Measurements from ENCODE around the gene IKZF3. TPM values are rescaled to one million over a fixed set of nuclear protein-coding genes. Genes with fewer than 3 reads are reported as not detected.

Gene IKZF3
- total RNA-seq, 2 donors from 2014 or later = 0.11 to 0.18 TPM

GRCh38 chr17:39809221-39809620 lies 54.9 kb downstream of the IKZF3 start:
- WGBS, 2 experiments (ENCODE audit: insufficient coverage in 1 of 2, insufficient read length in 1 of 2) = 88 to 100% methylated on average over 1 to 2 of the region's 2 CpGs
- H3K27me3 Mint-ChIP-seq (ENCODE audit: insufficient read depth) = no peaks in the 10 kb centered on the region
- Histone ChIP-seq H3K27me3 (ENCODE audit: control insufficient read depth, insufficient read depth, low read length, poor library complexity, severe bottlenecking) (no peaks in the 10 kb centered on the region), H3K27ac (ENCODE audit: low read depth, low read length) (no peak overlapping the region), H3K36me3 (ENCODE audit: control insufficient read depth, insufficient read depth, low read length) (no peaks in the 10 kb centered on the region), H3K9ac (ENCODE audit: extremely low read depth, low read length, poor library complexity, severe bottlenecking) (no peak overlapping the region), H3K4me3 (ENCODE audit: low read length) (no peak overlapping the region), H3K9me3 (ENCODE audit: control insufficient read depth, low read length) (no peaks in the 10 kb centered on the region), H3K4me1 (ENCODE audit: control insufficient read depth, insufficient read depth, low read length) (no peaks in the 10 kb centered on the region)
- no peak for TF ChIP-seq CTCF (conservative IDR thresholded peaks at IDR 0.05)
- H3K27ac Mint-ChIP-seq = no peak overlapping the region
- H3K9me3 Mint-ChIP-seq = no peaks in the 10 kb centered on the region
- DNase-seq = no peak
- no peak overlapping the region for H3K4me3 Mint-ChIP-seq
- H3K4me1 Mint-ChIP-seq = peaks cover 4% of the 10 kb centered on the region
- no peaks in the 10 kb centered on the region for H3K36me3 Mint-ChIP-seq (ENCODE audit: low read depth)

- no peaks in the 10 kb centered on the region for H3K27me3 ChIP-seq (ENCODE audit: control insufficient read depth, insufficient read depth, low read length, poor library complexity, severe bottlenecking)
- Mint-ChIP-seq H3K27ac (no peak overlapping the region), H3K36me3 (ENCODE audit: low read depth) (no peaks in the 10 kb centered on the region), H3K27me3 (ENCODE audit: insufficient read depth) (no peaks in the 10 kb centered on the region), H3K4me3 (no peak overlapping the region), H3K4me1 (peaks cover 4% of the 10 kb centered on the region), H3K9me3 (no peaks in the 10 kb centered on the region)
- no peak for DNase-seq
- TF ChIP-seq CTCF (conservative IDR thresholded peaks at IDR 0.05) = no peak
- H3K36me3 ChIP-seq (ENCODE audit: control insufficient read depth, insufficient read depth, low read length) = no peaks in the 10 kb centered on the region
- H3K9ac ChIP-seq (ENCODE audit: extremely low read depth, low read length, poor library complexity, severe bottlenecking) = no peak overlapping the region
- H3K4me3 ChIP-seq (ENCODE audit: low read length) = no peak overlapping the region
- WGBS, 2 experiments (ENCODE audit: insufficient coverage in 1 of 2, insufficient read length in 1 of 2) = 71 to 89% methylated on average over 1 to 3 of the region's 3 CpGs
- no peaks in the 10 kb centered on the region for H3K4me1 ChIP-seq (ENCODE audit: control insufficient read depth, insufficient read depth, low read length)
- H3K27ac ChIP-seq (ENCODE audit: low read depth, low read length) = no peak overlapping the region
- H3K9me3 ChIP-seq (ENCODE audit: control insufficient read depth, low read length) = no peaks in the 10 kb centered on the region
These were observed 55.6 kb downstream of the IKZF3 start for GRCh38 chr17:39808409-39808997.

- peaks cover 8% of the 10 kb centered on the region for H3K4me1 Mint-ChIP-seq
- H3K27ac ChIP-seq (ENCODE audit: low read depth, low read length) = no peak overlapping the region
- H3K4me3 ChIP-seq (ENCODE audit: low read length) = no peak overlapping the region
- no peaks in the 10 kb centered on the region for H3K9me3 ChIP-seq (ENCODE audit: control insufficient read depth, low read length)
- H3K4me3 Mint-ChIP-seq = no peak overlapping the region
- H3K36me3 Mint-ChIP-seq (ENCODE audit: low read depth) = no peaks in the 10 kb centered on the region
- WGBS, 2 experiments (ENCODE audit: insufficient coverage in 1 of 2, insufficient read length in 1 of 2) = 88 to 90% methylated on average over 3 to 4 of the region's 4 CpGs
- H3K27me3 ChIP-seq (ENCODE audit: control insufficient read depth, insufficient read depth, low read length, poor library complexity, severe bottlenecking) = no peaks in the 10 kb centered on the region
- H3K9ac ChIP-seq (ENCODE audit: extremely low read depth, low read length, poor library complexity, severe bottlenecking) = no peak overlapping the region
- no peaks in the 10 kb centered on the region for H3K9me3 Mint-ChIP-seq
- no peaks in the 10 kb centered on the region for H3K27me3 Mint-ChIP-seq (ENCODE audit: insufficient read depth)
- H3K36me3 ChIP-seq (ENCODE audit: control insufficient read depth, insufficient read depth, low read length) = no peaks in the 10 kb centered on the region
- no peaks in the 10 kb centered on the region for H3K4me1 ChIP-seq (ENCODE audit: control insufficient read depth, insufficient read depth, low read length)
- DNase-seq = no peak
- H3K27ac Mint-ChIP-seq = no peak overlapping the region
- no peak for TF ChIP-seq CTCF (conservative IDR thresholded peaks at IDR 0.05)
These were observed 59.3 kb downstream of the IKZF3 start for GRCh38 chr17:39804839-39805238.

Measured in endodermal cell (in vitro differentiated cells).